SH-SY5Y (cell line): Measurements from ENCODE around the gene PDZRN4.
A peak's percentile ranks its signal among the peaks of the same experiment; 100 is the strongest.

Experiments used
- GATA2 ChIP-seq: IDR thresholded peaks from 2 replicates; pipeline ENCODE4 v1.6.1; 2011; ENCODE audit warnings: mild to moderate bottlenecking, low read depth, low read length
- GATA3 ChIP-seq: IDR thresholded peaks from 2 replicates; pipeline ENCODE4 v1.6.1; 2011; ENCODE audit warnings: low read depth, mild to moderate bottlenecking, low read length, moderate library complexity

PDZRN4 gene

DNA sequence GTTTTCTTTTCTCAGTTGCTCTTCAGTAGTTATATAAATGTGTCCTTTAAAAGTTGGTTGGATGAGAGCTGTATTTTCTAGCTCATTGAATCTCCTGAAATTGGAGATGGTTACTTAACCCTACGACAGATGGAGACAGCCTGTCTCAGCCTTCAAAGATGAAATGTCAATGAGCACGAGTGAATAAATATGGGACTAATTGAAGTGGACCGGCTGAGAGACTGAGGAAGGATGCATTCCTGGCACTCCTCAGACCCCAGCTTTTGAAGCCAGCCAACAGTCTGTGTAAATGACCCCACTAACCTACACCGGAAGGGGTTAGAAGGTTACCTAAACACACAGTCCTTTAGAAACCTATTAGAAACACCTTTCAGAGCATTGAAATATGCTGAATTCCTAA, 46.6 kb downstream of the PDZRN4 start:
- TF ChIP-seq GATA3 (no peak), GATA2 (no peak)

DNA sequence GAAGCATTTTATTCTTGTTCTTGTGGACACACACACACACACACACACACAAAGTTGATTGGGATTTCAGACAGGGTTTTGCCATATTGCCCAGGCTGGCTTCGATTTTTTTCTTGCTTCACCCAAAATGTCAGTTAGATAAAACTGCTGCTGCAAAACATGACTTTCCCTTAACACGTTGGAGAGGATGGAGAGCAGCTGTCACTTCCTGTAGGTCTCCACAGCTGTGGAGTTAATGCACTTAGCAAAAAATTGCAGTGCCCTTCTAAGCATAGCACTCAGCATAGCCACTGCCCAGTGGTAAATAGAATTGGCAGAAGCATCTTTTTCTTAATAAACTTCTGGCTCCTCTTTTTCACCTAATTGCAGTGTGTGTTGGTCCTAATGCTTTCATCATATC, 54.5 kb downstream of the PDZRN4 start:
- TF ChIP-seq GATA3 (no peak), GATA2 (no peak)

DNA sequence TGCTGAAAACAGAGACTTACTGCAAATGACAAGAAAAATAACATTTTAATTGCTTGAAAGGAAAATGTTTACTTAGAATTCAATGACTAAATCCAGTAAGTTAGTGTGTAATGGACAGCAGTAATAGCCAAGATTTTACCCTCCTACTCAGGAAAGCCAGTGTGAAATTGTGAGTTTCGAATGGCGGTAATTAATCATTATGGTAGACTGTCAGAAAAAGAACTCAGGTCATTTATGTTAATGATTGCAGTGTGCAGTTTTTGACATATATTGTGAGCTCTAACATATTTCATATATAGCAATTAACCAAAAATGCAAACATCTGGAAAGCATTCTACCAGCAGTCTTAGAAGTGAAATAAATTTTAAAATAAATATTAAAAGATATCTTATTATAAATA, 60.3 kb downstream of the PDZRN4 start:
- TF ChIP-seq GATA3 (no peak), GATA2 (no peak)

DNA sequence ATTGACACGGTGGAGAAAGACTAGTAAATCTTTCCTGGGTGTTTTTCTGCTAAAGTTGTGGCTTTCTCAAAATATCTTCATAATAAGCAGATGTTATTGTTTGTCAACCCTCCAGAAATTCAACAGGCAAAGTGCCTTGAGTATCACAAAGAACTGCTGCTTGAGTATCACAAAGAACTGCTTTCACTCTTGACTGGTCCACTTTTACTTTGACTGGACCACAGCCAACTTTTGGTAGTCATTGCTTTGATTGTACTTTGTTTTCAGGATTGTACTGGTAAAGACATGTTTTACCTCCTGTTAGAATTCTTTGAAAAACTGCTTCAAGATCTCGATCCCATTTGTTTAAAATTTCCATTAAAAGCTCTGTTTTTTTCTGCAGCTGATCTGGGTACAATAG, 62.6 kb downstream of the PDZRN4 start:
- TF ChIP-seq GATA3 (no peak), GATA2 (no peak)

DNA sequence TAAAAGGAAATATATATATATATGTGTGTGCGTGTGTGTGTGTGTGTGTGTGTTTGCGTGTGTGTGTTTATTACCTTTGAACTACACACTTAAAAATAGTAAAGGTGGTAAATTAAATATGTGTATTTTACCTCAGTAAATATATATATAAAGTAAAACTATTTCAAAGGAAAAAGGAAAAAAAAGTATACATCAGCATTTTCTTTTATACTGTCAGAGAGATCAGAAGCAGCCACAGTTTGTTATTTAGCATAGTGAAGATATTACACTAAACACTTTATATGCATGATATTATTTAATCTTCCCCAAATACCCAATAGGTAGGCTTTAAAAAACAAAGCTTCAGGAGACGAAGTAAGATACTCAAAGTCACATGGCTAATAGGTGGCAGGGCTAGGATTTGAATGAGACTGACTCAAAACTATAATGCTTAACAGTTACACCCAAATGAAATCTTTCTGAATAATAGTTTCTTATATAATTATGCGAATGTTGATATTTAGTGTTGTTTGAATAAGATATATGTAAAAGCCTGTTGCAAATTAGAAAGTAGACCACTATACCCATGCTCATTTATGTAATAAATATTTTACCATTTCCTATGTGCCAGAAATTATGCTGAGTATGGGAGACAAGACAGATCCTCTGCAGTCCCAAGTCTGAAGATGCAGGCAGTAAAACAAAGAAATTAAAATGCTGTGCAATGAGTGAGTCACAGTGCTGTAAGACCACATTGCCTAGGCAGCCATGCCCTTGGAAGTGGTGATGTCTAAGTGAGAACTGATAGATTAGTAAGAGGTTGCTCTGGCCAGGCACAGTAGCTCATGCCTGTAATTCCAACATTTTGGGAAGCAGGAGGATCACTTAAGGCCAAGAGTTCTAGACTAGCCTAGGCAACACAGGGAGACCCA, 66.1 kb downstream of the PDZRN4 start:
- no peak for TF ChIP-seq GATA3
- no peak for TF ChIP-seq GATA2

DNA sequence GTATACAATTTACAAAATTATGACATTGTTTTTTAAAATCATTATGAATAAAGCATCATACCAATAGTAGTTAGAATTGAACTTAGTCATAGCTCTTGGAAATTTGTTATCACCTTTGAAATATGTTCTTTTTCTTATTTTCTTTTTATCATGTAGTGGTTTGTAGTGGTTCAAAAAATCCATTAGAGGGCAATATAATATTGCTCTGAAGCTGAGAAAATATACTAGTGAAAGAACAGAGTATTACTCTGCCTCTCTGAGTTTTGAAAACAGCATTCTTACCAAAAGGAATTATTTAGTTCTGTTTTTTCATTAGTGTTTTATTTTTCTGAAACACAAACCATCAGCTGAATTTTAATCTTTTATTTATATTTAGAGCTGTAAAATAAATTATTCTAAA, 76.2 kb downstream of the PDZRN4 start:
- TF ChIP-seq GATA3 (no peak), GATA2 (no peak)

DNA sequence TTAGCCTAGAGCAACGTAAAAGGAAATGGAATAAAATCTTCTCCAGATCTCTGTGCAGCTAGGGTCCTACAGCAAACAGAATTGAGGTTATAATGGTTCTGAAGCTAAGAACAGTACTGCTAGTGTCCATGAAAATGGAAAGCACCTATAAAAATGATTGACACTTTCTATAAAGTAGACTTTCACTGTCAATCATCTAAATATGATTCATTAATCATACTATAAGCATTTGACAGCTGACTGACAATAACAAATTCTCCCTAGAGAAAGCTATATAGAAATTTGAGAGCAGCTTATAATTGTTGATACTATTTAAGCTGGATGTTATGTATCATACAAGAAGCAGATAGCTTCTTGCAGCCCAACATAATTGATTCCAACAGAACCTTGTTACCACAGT, 80.9 kb downstream of the PDZRN4 start:
- no peak for TF ChIP-seq GATA2
- no peak for TF ChIP-seq GATA3

DNA sequence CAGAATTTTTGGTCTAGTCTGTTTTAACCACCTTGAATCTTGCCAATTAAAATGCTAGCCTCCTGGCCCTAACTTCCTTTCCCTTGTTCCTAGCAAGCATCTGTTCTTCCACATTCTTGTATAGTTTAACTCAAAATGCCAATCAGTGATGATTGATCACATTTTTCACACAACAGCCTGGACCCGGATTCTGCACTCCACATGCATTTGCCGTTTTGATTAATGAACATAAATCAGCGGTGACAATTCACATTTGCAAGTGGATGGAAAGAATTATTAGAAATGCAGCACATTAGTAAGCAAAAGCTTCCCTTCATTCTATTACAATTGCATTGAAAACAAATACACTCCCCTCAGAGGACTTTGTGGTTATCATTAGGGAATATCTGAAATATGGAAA, 83.4 kb downstream of the PDZRN4 start:
- TF ChIP-seq GATA2 (no peak), GATA3 (0 out of 2 replicates have a peak, but pooled peaks have one; percentile 43)

DNA sequence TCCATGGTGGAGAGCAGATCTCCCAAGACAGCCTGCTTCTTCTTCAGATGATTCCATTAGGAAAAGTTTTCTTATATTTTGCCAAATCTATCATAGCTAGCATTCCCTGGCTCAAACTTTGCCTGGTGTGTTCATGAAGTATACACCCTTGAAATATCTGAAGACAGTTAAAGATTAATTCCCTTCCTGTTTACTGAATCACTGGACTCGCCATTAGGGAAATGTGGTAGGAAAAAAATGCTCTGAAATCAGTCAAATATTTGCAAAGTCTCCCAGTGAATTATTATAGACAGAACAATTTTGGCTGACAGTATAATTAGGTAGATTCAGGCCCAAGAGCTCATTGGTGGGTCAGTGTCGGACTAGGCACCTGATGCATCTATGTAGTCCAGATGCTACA, 86.5 kb downstream of the PDZRN4 start:
- TF ChIP-seq GATA2, result no peak
- TF ChIP-seq GATA3, result no peak

DNA sequence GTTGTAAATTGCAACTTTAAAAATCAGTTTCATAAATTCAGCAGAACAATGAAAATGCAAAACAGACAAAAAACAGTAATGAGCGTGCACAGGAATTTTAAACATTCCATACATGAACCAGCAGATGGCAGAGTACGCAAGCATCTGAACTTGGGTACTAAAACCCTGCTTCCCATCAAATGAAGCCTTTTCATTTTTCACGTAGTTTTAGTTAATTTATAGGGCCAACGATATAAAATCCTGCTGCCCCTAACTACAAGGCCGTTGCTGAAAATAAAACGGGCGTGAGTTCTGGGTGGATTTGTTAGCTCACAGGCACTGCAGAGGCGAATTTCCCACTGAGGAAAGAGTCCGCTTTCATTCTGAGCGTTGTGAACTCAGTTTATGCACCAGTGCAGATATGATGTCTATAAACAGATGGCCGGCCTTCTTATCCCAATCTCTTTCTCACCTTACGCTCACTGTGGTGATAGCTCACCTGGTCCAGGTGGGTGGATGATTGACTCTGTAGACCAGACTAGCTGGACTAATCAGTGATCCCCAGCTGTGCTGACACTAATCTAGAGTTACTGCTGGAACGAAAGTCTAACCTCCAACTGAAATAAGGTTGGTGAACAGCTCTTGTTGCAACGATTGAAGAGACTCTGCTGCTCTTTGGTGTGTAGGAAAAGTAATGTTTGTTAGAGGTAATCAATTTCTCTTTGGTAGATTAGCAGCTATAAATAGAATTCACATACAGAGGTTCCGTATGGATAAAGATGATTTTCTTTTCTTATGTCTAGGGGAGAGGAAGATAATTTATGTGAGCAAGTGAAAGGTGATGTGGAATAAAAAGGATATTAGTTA, 89.2 kb downstream of the PDZRN4 start:
- TF ChIP-seq GATA3 (no peak), GATA2 (no peak)

DNA sequence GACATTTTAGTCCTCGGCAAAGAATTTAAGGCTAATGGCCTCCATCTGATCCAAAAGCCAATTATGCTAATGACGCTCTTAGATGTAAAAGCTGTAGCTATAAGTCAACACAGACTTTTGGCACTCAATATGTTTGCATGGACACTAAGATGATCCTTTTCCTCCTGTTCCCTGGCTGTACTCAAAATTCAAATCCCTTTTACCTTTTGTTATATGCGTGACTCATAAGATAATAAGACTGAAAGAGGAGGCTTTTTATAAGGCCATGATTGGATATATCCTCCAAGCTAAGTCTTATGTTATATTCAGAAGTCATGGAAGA, 89.8 kb downstream of the PDZRN4 start:
- TF ChIP-seq GATA2 (no peak), GATA3 (no peak)

DNA sequence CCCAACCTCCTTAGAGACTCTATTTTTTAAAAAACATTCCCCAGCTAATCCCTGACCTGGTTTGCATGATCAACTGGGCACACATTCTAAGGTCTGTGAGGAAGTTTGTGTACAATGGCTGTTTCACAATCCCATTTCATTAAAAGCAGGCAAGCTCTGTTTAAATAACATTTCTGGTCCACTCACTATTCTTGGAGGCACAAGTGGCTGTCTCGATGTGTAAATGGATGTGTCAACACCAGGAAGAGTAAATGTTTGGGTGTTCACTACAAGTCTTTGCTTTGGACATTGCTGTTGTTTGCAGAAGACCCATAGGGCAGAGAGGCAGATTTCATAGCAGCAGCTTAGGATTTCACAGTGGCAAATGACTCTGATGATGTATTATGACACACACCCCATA, 98.3 kb downstream of the PDZRN4 start:
- TF ChIP-seq GATA2, result no peak
- TF ChIP-seq GATA3, result no peak

DNA sequence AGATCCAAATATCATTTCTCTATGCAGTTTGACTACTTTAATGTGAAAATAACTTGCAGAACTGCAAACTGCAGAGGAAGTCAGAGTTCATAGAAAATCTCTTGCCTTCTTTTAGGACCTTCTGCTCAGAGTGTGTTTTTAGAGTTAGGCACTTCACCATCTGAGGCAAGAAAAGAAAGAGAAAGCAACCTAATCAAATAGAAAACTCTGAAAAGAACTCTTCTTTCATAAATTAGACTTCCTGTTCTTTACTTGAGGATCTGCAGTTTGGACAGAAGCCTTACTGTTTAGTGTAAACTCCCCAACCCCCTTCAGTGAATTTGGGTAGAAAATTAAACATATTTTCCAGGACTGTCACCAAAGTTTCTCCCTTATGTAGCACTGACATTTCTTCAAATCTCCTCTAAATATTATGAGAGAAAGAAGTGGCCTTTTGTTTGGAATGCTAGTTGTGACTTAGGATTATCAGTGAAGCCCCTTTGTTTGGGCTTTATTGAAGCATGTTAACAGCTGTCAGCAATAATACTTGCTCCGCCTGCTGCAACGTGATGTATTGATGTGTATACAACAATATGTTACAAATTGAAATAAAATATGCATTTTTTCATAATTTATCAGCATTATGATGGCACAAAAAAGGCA, 99.5 kb downstream of the PDZRN4 start:
- TF ChIP-seq GATA2 (no peak), GATA3 (no peak)

DNA sequence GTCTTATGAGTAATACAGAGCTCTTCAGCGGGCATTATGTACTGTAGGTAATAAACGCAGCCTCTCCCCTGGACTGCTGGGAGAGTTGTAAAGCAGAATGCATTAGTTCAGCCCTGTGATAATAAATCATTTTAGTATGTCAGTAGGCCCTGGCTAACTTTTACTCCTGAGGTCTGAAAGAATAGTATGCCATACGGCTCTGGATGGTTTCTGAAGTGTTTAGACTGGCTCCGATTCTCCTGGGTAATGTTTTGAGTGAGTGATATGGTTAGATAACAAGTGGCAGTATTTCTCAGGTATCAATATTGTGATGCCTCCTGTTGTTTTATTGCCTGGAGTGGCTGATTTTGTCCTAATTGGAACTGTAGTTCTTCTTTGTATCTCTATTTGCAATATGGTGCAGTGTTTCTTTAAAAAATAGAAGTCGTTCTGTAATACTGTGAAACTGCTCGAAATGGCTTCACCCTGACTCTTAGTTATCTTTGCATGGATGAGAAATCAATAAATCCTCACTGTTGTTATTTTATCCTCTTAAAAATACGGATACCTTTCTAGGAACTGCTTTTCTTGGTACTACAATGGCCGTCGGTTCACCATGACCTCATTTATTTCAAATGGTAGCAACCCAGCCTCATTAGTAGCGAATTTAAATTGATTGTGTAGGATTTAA, 100.2 kb downstream of the PDZRN4 start:
- no peak for TF ChIP-seq GATA2
- TF ChIP-seq GATA3, result no peak
